ENCODE measurements around the gene CAND2.

- TF ChIP-seq, protein P1, sequence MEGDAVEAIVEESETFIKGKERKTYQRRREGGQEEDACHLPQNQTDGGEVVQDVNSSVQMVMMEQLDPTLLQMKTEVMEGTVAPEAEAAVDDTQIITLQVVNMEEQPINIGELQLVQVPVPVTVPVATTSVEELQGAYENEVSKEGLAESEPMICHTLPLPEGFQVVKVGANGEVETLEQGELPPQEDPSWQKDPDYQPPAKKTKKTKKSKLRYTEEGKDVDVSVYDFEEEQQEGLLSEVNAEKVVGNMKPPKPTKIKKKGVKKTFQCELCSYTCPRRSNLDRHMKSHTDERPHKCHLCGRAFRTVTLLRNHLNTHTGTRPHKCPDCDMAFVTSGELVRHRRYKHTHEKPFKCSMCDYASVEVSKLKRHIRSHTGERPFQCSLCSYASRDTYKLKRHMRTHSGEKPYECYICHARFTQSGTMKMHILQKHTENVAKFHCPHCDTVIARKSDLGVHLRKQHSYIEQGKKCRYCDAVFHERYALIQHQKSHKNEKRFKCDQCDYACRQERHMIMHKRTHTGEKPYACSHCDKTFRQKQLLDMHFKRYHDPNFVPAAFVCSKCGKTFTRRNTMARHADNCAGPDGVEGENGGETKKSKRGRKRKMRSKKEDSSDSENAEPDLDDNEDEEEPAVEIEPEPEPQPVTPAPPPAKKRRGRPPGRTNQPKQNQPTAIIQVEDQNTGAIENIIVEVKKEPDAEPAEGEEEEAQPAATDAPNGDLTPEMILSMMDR (conservative IDR thresholded peaks at IDR 0.05): no peak
- TF ChIP-seq EZH2 (IDR thresholded peaks at IDR 0.05; ENCODE audit: low read depth): no peak
Observed at GRCh38 chr3:12797892-12798558, 1.5 kb downstream of the CAND2 start.

Data from PC-9 (cell line).